HEK293T (cell line): ENCODE data around the gene VSTM2L.

Experiments
- BHLHE40 ChIP-seq: fragments of 450-650 bp; IDR thresholded peaks from 2 replicates; pipeline ENCODE4 v1.6.1; 2016; ENCODE audit warnings: mild to moderate bottlenecking, moderate library complexity, borderline replicate concordance
- SP1 ChIP-seq: fragments of 450-650 bp; IDR thresholded peaks from 2 replicates; pipeline ENCODE4 v1.6.1; 2017
- SUZ12 ChIP-seq: fragments of 450-650 bp; IDR thresholded peaks from 2 replicates; pipeline ENCODE4 v1.6.1; 2016; ENCODE audit warnings: mild to moderate bottlenecking
- TARDBP ChIP-seq: fragments of 450-650 bp; IDR thresholded peaks from 2 replicates; pipeline ENCODE4 v1.6.1; 2016
- ZNF384 ChIP-seq: fragments of 450-650 bp; IDR thresholded peaks from 2 replicates; pipeline ENCODE4 v1.6.1; 2016

DNA sequence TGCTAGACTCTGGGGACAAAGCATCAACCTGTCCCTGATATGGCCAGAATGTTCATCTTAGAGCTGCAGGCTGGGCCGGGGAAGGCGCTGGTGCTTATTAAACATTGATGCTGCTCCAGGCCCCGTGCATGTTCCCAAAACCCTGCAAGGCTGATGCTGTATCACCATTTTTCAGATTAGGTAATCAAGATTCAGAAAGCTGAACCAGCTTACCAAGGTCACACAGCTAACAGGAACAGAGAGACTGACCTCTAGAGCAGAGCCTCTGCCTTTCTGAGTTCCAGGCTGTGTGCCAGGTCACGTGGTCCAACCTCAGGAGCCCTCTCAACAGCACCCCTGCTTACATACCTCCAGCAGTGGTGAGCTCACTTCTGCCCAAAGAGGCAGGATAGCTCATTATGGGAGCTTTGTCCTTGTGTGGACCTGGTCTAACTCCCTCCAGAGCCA is 16.1 kb upstream of the VSTM2L start:
- TF ChIP-seq SUZ12: no peak
- TF ChIP-seq TARDBP: no peak
- TF ChIP-seq SP1: no peak
- TF ChIP-seq BHLHE40: no peak
- no peak for TF ChIP-seq ZNF384
